Heart right ventricle (tissue), 16 donors: ENCODE results near the gene PAIP1. TPM values are rescaled to one million over a fixed set of nuclear protein-coding genes. Genes with fewer than 3 reads are reported as not detected.

Experiments
- ATAC-seq, 8 donors: fragments of 200-7000 bp; cut with Tn5 transposase; one replicate each; pipeline ENCODE4 v1.9.1; 2020; ENCODE audit warnings: mild to moderate bottlenecking in 8 of 8, moderate library complexity in 8 of 8, moderate number of reproducible peaks in 1 of 8
- DNase-seq, 2 donors: peaks; one replicate each; pipeline ENCODE4 v3.0.0-alpha.2; 2020
- H3K27ac ChIP-seq, 10 donors: fragments of 200-600 bp; sonication (generic) in 2 of 10; one replicate each; pipeline versions ENCODE4 v1.5.0 to v1.8.0; 2020 to 2022; ENCODE audit warnings: mild to moderate bottlenecking in 3 of 10
- H3K27me3 ChIP-seq, 7 donors: fragments of 200-600 bp; one replicate each; pipeline ENCODE4 v1.8.0; 2021 to 2022; ENCODE audit warnings: mild to moderate bottlenecking in 2 of 7
- H3K36me3 ChIP-seq, 9 donors: fragments of 200-600 bp; sonication (generic) in 1 of 9; one replicate each; pipeline versions ENCODE4 v1.5.0 to v1.8.0; 2020 to 2022; ENCODE audit warnings: mild to moderate bottlenecking in 2 of 9
- H3K4me1 ChIP-seq, 9 donors: fragments of 200-600 bp; sonication (generic) in 1 of 9; one replicate each; pipeline versions ENCODE4 v1.5.0 to v1.8.0; 2020 to 2022; ENCODE audit warnings: mild to moderate bottlenecking in 4 of 9
- H3K4me3 ChIP-seq, 10 donors: fragments of 200-600 bp; sonication (generic) in 2 of 10; one replicate each; pipeline versions ENCODE4 v1.5.0 to v1.8.0; 2020 to 2022; ENCODE audit warnings: mild to moderate bottlenecking in 7 of 10, moderate library complexity in 2 of 10
- H3K9me3 ChIP-seq, 11 donors: fragments of 200-600 bp in 10 of 11; sonication (generic) in 2 of 11; one replicate each; pipeline versions ENCODE4 v1.5.0 to v1.8.0; 2013 to 2022; ENCODE audit warnings: mild to moderate bottlenecking in 2 of 11, control low read depth in 1 of 11, moderate library complexity in 1 of 11
- WGBS, 2 donors: extraction: QIAGEN DNeasy Blood & Tissue Kit; methylation state at CpG; one replicate each; pipeline ENCODE4 v1.1.7; 2013; ENCODE audit warnings: inconsistent platforms in 1 of 2; 5-methylcytosine and 5-hydroxymethylcytosine counted together
- intact Hi-C, 10 donors: fragments of 100-400 bp; cut with DNase I; formaldehyde crosslinking; loops; one replicate each; pipeline versions ENCODE4 v1.11.1 to v1.14.2; 2022
- polyA plus RNA-seq, 2 donors: library from polyadenylated mRNA; stranded (reverse); fragments of 200-250 nt; gene quantifications; one replicate each; pipeline ENCODE4 v1.2.3, GENCODE V29; 2013
- total RNA-seq, 10 donors: library from RNA; stranded (reverse); fragmentation: NEBNext Ultra II Directional in 3 of 10; extraction: Animal tissue kit (Norgen Biotek cat#: 25700) in 3 of 10; gene quantifications; one replicate each; pipeline versions ENCODE4 v1.2.1 to v1.2.4, GENCODE V29; 2021 to 2023
- TF ChIP-seq, protein P1 (sequence below), 9 donors: fragments of 200-600 bp; sonication (generic) in 2 of 9; IDR thresholded peaks; one replicate each; pipeline versions ENCODE4 v1.5.0 to v1.8.0; 2021 to 2022; ENCODE audit warnings: antibody characterized with exemption in 9 of 9, mild to moderate bottlenecking in 5 of 9, moderate library complexity in 1 of 9
- donor health status: Arrhythmogenic right ventricular cardiomyopathy.
- donor health status: ischemic (EF 13 %, LVEDD 7.1; RV severe dilation, severe dysfunction).
- donor health status: healthy with polysubstance abuse.
- donor health status: DM: no; HTN: yes; CAD: no.
- donor health status: DM: no; HTN: no; CAD: no.
- donor health status: ischemic (EF 25% LVEDD 6.9; RV normal size, moderate dysfunction).
- donor health status: ischemic (EF 25% LVEDD 5.7; RV mildly dilated, moderate dysfunction).
- donor health status: healthy.
- donor health status: DM: yes; HTN: yes; CAD: no.
- donor health status: Ischemic cardiomyopathy.
- donor health status: ischemic (EF 35%, LVEDD 5.7; RV mildly dilated, moderate dysfunction).
- donor health status: nonischemic (EF 11% LVEDD 7.7; RV severe dilation, severe dysfunction).
- donor health status: DM: yes; HTN: yes; CAD: no.
- donor health status: PGD.
- donor health status: ischemic (EF 29% LVEDD 5.4; RV normal size, mild dysfunction).
- donor health status: nonischemic (EF 23%, LVEDD 6.1; RV moderate dilation, normal function).

The PAIP1 gene
- total and polyA plus RNA-seq, 12 donors: 51.1 to 162 (median 133) TPM

DNA sequence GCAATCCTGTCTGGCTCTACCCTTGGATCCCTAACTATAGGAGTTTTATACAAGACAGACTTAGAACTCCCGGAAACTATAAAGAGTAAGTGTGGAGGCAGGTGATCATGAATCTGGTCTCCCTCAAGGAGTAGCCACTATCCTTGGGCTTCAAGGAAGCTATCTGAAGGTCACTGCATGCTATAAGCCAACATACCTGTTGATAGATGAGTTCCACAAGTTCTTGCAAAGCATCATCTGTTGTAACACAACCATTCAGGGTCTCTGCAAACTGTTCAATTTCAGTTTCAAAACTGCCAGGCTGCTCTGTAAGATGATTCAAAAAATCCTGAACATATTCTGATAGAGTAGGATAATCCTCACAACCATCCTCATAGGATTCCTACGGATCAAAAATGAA, 9.3 kb downstream of the PAIP1 start:
- H3K27ac ChIP-seq: no peak overlapping the region

DNA sequence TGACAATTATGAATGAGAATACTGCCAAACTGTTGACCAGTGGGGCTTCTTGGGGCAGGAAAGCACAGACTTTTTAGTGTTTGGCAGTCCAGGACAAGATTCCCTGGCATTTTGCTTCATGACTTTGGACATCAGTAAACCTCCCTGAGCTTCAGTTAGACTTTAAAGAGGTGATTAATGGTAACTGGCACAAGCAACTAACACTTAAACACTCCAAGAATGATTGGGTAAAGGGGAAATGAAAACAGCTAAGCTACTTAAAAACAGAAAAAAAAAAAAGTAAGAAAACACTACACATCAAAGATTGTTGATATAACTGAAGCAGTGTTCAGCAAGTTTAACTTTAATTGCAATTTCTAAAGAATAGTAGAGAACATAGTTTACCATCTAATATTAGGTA, 13.4 kb downstream of the PAIP1 start:
- ATAC-seq (peak in 1 of 8 donors; percentile 24), DNase-seq (no peak)
- H3K9me3 ChIP-seq: no peaks in the 10 kb centered on the region
- TF ChIP-seq, protein P1, sequence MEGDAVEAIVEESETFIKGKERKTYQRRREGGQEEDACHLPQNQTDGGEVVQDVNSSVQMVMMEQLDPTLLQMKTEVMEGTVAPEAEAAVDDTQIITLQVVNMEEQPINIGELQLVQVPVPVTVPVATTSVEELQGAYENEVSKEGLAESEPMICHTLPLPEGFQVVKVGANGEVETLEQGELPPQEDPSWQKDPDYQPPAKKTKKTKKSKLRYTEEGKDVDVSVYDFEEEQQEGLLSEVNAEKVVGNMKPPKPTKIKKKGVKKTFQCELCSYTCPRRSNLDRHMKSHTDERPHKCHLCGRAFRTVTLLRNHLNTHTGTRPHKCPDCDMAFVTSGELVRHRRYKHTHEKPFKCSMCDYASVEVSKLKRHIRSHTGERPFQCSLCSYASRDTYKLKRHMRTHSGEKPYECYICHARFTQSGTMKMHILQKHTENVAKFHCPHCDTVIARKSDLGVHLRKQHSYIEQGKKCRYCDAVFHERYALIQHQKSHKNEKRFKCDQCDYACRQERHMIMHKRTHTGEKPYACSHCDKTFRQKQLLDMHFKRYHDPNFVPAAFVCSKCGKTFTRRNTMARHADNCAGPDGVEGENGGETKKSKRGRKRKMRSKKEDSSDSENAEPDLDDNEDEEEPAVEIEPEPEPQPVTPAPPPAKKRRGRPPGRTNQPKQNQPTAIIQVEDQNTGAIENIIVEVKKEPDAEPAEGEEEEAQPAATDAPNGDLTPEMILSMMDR (IDR thresholded peaks at IDR 0.05): no peak
- peaks cover 0 to 100% (median 39%) of the 10 kb centered on the region in 9 donors for H3K36me3 ChIP-seq
- intact Hi-C loops: no loop called here
- H3K4me1 ChIP-seq: peaks cover 0 to 18% (median 5%) of the 10 kb centered on the region in 9 donors
- H3K27me3 ChIP-seq: no peaks in the 10 kb centered on the region
- no peak overlapping the region for H3K4me3 ChIP-seq
- H3K27ac ChIP-seq: no peak overlapping the region

More for the DNA sequence above, 9.3 kb downstream of the PAIP1 start:
- DNase-seq: no peak
- TF ChIP-seq, protein P1 (IDR thresholded peaks at IDR 0.05): no peak
- Histone ChIP-seq H3K4me1 (peaks cover 0 to 48% (median 25%) of the 10 kb centered on the region in 9 donors), H3K27me3 (no peaks in the 10 kb centered on the region), H3K9me3 (no peaks in the 10 kb centered on the region), H3K4me3 (no peak overlapping the region), H3K36me3 (peaks cover 0 to 98% (median 29%) of the 10 kb centered on the region in 9 donors)
- no peak for ATAC-seq
- WGBS, 2 donors: 88 to 97% methylated on average over 2 of the region's 2 CpGs
- intact Hi-C loops: no loop called here

DNA sequence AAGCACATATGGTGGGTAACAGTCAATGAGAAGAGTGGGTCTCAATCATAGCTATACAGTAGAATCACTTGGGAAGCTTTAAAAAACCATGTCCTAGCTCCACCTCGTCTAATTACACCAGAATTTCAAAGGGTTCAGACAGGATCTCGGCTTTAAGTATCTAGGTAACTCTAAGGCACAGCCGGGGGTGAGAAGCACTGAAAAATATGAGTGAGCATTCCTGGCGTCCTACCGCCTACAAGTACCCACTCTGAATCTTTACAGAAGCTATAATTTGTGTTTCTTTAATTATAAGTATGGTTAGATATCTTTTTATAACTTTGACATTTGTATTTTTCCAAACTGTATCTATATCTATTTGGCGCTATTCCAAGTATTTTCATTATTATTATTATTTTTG, 16.1 kb downstream of the PAIP1 start:
- H3K27me3 ChIP-seq: no peaks in the 10 kb centered on the region
- no peak for ATAC-seq
- intact Hi-C loops: no loop called here
- H3K36me3 ChIP-seq: peaks cover 0 to 100% (median 32%) of the 10 kb centered on the region in 9 donors
- no peak overlapping the region for H3K27ac ChIP-seq
- 90 to 92% methylated on average over 6 of the region's 6 CpGs for WGBS, 2 donors
- peaks cover 0 to 12% (median 0%) of the 10 kb centered on the region in 9 donors for H3K4me1 ChIP-seq
- no peak for DNase-seq
- no peaks in the 10 kb centered on the region for H3K9me3 ChIP-seq
- TF ChIP-seq, protein P1 (IDR thresholded peaks at IDR 0.05): no peak
- H3K4me3 ChIP-seq: no peak overlapping the region

DNA sequence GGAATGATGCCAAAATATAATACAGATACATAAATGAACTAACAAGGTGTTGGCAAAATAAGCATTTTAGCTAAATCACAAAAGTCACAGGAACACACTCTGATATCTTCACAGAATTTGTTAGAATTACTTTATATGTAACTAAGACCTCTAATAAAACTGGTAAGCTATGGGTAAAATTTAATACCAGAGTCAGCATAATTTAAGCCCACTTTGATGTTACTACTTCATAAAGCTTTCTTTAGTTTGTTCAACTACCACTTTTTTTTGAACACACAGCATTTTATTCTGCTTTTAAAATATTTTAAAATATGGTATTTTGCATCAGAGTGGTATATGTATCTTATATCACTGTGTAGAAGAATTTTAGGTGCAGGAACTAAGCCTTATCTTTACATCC, 19.9 kb downstream of the PAIP1 start:
- DNase-seq: no peak
- no peaks in the 10 kb centered on the region for H3K4me1 ChIP-seq
- ATAC-seq: no peak
- H3K4me3 ChIP-seq: no peak overlapping the region
- H3K27ac ChIP-seq: no peak overlapping the region
- H3K9me3 ChIP-seq: no peaks in the 10 kb centered on the region
- TF ChIP-seq, protein P1 (IDR thresholded peaks at IDR 0.05): no peak
- peaks cover 0 to 100% (median 50%) of the 10 kb centered on the region in 9 donors for H3K36me3 ChIP-seq
- H3K27me3 ChIP-seq: no peaks in the 10 kb centered on the region
- intact Hi-C loops: no loop called here
